Jurkat, Clone E6-1 (cell line): Measurements from ENCODE around the gene CPNE8.

Experiments
- DNase-seq: peaks from one replicate; pipeline ENCODE4 v3.0.0-alpha.2; 2011; ENCODE audit warnings: low read depth, low spot score
- H3K4me3 ChIP-seq: 2 replicates; pipeline ENCODE4 v1.5.1; 2011; ENCODE audit warnings: mild to moderate bottlenecking, low read length, control low read depth, moderate library complexity

CPNE8 gene

DNA sequence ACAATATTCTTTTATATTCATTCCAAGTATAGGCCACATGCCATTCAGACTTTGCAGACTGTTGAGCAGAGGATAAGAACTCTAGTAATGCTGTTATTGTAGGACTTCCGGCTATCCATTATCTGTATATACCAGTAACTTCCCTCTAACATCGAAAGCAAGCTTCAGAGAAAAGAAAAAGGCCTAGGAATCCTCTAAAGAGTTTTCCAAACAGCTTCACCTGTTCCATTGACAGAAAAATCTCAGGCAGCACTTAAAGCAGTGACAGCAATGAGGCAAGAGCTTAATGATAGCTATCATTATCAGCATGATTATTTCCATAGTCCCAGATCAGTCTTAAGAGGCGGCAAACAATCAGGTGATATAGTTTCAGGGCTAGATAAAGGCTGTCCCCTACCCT, 1.8 kb downstream of the CPNE8 start:
- no peak overlapping the region for H3K4me3 ChIP-seq
- no peak for DNase-seq

DNA sequence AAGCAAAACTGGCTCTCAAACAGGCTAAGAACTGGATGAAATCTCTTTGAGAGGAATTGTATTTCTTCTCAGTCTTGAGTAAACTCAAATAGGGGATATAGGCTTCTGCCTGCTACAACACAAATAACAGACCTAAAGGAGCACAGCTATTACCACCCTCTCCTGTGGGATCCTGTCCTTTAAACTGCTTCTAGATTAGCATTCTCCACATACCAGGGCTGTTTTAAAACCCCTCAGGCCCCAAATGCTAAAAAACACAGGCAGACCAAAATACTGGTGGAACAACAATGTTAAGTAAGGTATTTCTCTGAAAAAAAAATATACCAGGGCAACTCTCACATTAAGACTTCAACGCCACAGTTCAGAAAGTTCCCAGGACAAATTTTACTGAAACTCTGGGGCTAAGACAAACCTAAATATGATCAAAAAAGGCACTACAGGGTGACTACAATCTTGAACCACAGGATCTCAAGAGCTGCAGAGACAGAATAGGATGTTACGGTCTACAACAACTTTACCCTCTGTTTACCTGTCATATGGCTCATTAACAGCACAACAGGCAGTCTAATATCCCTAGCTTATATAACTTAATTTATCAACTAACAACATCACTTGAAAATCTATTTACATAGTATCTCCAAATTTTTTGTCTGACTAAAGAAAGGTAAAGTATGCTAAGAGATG, 7.2 kb downstream of the CPNE8 start:
- no peak for DNase-seq
- H3K4me3 ChIP-seq = no peak overlapping the region

DNA sequence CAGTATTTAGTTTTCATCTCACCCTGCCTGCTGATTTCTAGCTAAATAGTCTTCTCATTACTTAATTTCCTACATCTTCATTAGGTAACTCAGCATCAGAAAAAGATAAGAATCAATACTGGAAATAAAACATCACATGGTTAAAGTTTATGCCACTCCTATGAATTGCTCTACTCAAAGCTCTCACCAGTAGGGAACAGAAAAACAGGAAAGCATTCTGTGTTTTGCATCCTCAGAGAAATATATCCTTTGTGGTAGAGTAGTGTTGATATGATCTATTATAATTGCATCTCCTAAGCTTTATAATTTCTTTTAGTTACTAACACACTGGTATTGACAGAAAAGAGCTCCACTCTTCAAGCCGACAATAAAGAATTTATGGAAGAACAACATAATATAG, 9.9 kb downstream of the CPNE8 start:
- H3K4me3 ChIP-seq = no peak overlapping the region
- DNase-seq = no peak

DNA sequence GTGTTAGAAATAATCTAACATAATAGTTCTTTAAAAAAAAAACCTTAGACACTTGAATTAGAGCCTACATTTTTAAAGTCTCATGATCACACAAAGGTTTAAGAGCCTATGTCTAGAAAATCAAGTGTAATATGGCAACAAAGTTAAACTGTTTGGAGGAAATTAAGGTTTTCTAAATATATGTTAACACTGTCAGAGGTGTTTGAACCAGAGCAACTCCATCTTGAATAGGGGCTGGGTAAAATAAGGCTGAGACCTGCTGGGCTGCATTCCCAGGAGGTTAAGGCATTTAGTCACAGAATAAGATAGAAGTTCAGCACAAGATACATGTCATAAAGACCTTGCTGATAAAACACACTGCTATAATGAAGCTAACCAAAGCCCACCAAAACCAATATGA, 12.4 kb downstream of the CPNE8 start:
- no peak overlapping the region for H3K4me3 ChIP-seq
- no peak for DNase-seq

DNA sequence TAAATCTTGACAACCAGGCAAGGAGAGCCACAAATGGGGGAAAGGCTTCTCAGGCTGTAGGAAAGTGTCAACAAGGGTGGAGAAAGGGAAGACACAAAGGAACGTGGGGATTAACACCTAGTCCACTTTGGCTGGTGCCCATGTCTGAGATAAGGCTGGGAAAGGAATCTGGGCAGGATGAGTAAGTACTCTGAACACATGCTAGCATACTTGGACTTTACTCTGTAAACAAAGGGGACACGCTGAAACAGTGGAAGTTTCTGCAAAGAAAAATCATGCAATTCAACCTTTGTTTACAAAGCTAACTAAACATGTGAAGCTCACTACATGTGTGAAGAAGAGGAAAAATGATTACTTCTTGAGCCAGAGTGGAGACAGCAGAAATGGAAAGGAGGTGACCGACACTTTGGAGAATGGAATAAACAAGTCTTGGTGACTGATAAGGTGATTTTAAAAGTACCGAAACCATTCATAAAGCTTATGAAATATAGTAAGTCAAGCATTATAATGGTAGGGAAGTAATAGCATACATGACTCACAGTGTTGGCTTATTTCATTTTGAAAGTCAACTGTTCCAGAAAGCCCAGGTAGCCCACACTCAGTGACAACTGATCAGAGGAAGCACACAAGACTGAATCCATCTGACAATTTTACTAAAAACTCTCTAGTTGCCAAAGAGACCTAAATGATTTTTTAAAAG, 13.2 kb downstream of the CPNE8 start:
- DNase-seq = no peak
- H3K4me3 ChIP-seq = no peak overlapping the region

DNA sequence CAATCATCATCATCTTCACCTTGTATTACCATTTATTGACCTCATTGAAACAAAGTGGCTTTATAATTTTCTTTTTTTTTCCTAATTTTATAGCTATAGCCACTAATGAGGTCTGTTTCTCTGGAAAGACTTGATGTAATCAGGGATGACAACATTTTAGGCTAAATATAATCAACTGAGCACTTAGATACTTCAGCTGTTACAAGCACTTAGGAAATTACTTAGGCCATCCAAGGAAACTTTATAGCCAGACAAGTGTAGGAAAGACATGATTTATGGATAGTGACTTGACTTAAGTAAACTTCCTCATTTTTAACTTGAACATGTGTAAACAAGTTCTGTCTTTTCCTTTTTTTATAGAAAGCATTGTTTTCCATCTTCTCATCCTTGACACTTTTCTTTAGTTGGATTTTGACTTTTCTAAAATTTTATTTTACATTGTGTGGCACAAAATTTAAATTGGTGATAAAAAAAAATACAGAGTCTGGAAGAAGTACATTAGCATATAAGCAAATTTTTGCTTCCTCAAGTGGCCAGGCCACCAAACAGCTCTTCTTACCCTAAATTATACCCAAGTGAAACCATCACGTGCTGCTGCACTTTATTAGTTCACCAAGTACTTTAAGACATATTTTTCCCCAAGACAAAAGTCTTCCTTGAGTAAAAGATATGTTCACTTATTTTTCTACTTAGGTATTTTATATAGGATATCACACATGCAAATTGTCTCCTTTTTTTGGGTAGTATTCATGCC, 15.1 kb downstream of the CPNE8 start:
- no peak overlapping the region for H3K4me3 ChIP-seq

DNA sequence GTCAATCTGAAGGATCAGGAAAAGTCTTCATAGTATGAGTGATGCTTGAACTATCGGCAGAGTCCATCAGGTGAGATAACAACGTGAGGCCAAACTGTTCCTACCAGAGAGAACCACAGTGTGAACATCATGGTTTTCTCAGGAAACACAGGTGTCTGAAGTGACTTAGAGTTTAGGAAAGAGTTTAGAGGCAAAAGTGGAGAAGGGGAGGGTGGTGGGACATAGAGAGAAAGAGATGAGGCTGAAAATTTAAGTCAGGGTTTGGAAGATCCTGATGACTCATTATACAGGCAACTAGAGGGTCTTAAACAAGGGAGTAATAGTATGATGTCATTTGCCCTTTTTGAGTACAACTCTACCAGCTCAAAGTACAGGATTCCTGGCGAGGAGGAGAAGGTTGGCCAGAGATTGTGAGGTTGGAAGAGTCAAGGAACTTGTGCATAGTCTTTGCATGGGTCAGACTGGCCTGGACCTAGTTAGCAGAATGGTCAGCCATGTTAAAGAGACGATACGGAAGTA, 16.0 kb downstream of the CPNE8 start:
- H3K4me3 ChIP-seq = no peak overlapping the region
- DNase-seq = no peak

More for the DNA sequence above, 15.1 kb downstream of the CPNE8 start:
- no peak for DNase-seq

DNA sequence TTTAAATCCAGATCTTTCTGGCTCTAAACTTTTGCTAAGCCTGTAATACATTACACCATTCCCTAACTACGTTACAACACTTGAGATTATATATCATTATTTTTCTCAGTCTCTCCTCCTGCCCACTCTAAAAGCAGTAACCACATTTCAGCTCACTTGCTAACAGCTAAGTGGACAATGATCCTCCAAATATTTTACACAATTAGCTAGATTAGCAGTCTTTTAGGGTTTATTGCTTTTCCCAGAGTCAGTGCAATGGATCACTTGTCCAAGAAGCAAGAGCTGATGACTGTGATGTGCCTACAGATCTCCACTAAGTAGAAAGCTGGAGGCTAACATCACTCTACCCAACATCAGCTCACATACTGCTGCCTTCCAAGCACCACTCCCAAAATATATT, 17.6 kb downstream of the CPNE8 start:
- no peak overlapping the region for H3K4me3 ChIP-seq
- DNase-seq = no peak

DNA sequence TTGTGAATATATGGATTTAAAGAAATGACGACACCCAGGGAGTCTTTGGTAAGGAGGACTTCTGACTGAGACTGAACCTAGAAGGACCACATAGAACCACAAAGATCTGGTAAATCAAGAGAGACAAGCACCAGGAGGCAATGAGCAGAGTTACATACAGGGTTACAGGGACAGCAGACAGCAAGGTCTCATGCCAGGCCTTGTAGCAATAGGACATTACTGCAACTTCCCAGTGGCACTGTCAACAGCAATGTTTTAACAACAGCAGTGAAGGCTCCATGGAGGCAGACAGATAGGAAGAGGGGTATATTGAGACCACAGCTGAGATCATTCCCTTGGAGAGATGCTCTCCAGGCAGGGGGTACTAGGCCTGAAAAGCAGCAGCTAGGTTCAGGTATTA, 18.5 kb downstream of the CPNE8 start:
- no peak overlapping the region for H3K4me3 ChIP-seq
- no peak for DNase-seq

DNA sequence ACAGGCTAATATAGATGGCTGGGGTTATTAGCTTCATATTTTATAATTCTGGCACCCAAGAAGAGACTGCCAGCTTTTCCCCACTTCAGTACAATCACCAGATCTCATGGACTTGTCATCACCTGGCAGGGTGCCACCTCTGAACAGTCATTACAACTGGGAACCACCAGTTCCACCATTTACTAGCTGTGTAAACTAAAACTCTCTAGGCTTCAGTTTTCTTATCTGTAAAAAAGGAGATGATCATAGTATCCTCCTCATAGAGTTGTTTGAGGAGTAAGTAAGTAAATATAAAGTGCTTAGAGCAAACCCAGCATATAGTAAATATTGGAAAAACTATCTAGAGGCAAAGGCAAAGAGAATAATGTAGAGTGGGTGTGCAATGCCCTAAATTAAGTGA, 19.3 kb downstream of the CPNE8 start:
- no peak for DNase-seq

DNA sequence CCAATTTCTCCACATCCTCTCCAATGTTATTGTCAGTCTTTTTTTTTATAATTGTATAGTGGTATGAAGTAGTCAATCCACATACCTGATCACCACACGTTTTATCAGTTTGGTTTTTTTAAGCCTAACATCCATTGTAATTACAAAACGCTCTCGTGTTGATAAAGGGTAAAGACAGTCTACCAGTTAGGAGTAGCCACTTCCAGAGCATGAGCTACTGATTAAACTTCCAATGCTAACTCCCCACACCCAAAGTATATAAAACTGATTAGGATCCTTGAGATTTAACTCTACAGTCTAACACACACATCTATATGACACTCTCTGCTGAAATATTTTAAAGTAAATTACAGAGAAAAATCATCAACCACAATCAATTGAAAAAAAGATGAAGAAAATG, 20.7 kb downstream of the CPNE8 start:
- no peak for DNase-seq
- H3K4me3 ChIP-seq = no peak overlapping the region

More for the DNA sequence above, 19.3 kb downstream of the CPNE8 start:
- H3K4me3 ChIP-seq = no peak overlapping the region

DNA sequence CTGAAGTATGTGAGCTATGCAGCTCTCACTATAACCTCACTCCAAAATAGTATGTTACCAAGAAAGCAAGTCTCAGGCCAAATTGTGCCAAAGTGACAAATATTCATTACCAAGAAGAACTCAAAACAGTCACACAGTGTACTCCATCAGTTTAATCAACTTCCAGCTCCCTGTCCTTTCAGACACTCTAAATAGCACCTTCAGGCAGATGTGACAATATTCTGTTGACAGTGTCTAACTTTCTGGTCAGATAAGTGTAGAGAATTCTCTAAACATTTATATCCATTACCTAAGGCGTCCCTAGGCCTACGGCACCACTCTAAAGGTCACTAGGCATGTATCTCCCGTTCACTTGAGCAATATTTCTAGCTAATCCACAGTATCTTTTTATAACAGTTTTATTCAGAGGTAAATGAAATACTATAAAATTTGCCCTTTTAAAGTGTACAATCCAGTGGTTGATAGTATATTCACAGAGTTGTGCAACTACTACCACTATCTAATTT, 21.7 kb downstream of the CPNE8 start:
- H3K4me3 ChIP-seq = no peak overlapping the region
- no peak for DNase-seq

DNA sequence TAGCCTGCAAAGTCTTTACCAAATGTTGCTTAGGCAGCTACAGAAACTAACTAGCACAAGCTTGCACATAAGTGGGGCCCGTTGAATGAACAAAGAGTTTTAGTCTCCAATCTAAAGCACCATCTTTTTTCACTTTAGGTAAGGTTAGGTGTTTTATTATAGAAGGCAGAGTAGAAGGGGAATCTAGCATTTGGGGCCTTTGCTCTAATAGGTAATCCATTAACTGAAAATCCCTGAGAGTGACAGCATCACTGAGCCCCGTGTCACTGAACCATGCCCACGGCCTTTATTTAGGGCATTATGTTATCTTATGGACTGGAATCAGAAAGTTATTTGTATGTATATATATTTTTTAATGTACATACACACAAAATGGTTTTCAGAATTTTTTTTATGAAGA, 25.1 kb downstream of the CPNE8 start:
- H3K4me3 ChIP-seq = no peak overlapping the region
- DNase-seq = no peak

DNA sequence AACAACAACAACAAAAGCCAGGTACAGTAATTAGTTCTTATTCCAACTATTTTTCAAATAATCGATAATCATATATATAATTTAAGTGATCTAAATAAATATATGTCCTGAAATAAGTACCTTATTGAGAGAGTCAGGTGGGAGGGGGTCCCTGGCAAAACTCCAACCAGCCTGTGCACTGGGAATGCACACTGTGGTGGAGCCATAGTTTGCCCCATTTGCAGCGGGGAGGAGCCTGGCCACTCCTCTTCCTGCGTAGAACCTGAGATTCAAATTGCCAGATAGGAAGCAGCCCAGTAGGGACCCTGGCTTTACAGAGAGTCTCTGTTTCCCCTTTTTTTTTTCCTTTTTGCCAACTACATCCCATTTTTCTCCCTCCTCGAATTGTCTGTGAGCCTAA, 26.4 kb downstream of the CPNE8 start:
- DNase-seq = no peak
- no peak overlapping the region for H3K4me3 ChIP-seq

DNA sequence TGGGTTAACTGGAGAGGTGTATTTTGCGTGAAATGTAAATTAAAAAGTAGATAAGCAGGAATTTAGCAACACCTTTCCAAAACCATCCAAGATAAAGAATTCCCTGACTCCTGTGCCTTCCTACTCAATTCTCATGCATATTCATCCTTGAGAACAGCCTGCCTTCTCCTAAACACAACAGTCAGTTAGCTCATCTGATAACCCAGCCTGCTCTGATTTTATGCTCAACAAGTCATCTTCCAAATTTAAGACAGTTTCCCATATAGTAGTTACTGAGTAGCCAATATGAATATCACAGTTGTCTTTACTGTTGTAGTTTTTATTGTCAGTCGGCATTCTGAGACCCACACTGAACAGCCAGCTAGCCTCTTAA, 27.1 kb downstream of the CPNE8 start:
- no peak overlapping the region for H3K4me3 ChIP-seq

DNA sequence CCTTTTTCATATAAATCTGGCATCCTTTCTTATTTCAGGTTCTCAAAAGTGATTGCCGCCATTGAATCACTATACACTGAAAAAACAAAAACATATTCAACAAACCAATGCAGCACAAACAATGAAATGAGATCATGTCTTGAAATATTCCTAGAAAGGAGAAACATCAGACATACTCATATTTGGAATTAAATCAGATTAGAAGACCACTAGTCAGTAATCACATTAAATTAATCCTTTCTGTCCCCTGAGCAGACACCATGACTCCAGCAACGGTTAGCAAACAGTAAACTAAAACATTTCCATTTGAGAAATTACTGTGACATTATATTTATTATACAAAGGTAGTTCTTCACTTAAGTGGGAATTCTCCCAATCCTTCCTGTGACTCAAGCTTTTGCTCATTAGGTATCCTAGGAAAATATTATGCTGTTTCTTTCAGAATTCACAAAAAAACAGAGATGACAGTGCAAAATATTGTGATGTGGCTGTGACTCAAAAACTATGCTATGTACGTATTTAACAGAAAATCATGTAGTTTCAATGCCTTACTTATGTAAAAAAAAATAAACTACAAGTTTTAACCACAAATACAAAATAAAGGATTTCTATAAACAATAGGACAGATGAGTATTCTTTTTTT, 29.7 kb downstream of the CPNE8 start:
- DNase-seq = no peak

More for the DNA sequence above, 27.1 kb downstream of the CPNE8 start:
- DNase-seq = no peak

DNA sequence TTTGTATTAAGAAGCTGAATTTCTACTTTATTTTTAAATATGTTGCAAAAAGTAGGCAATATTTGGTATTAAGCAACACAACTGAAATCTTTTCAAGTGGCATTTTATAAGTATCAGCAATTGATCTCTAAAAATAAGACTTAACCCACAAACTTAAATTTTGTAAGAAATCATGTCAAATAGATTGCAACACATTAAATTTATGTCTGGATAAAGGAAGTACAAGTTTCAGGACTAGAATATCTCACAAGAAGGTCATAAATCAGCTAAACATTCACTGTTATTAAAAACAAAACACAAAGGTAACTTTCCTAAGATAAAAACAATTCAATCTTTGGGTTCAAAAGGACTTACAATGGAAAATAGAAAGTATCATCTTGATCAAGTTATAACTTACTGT, 32.8 kb downstream of the CPNE8 start:
- DNase-seq = no peak
- H3K4me3 ChIP-seq = no peak overlapping the region

More for the DNA sequence above, 29.7 kb downstream of the CPNE8 start:
- H3K4me3 ChIP-seq = no peak overlapping the region

DNA sequence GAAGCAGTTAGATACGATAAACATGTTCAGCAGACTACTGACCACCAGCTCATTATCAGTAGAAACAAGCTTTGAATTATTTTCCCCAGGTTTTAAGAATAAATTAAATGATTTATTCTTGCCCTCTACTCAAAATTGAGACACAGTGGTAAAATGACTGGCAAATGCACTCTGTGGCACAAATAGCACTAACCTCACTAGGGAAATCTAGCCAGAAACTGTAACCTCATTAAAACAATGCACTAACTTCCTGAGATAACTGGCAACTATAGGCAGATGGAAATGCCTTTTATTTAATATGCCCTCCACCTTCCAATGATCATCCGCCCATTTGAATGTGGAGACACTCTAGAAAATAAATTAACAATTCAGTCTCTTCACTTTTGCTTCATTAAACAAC, 33.2 kb downstream of the CPNE8 start:
- H3K4me3 ChIP-seq = no peak overlapping the region
- DNase-seq = no peak

DNA sequence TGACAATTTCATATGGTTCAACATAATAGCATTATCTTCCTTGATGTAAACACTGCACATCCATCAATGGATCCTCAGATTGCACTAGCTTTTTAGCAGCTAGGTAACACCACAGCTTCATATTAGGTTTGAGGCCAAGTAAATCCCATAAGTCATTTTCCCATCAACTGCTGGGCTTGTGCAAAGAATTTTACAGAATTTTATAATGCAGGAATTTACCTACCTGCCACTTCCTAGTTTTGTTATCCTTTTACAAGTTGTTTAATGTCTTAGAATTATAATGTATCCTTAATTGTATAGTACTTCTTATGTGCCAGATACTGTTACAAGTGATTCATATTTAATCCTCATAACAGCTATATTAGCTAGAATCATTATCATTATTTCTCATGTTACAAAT, 36.4 kb downstream of the CPNE8 start:
- no peak for DNase-seq
- no peak overlapping the region for H3K4me3 ChIP-seq
